Measurements from ENCODE around the gene LVRN.

Gene LVRN

GRCh38 chr5:116025866-116026265 lies 63.6 kb downstream of the LVRN start:
- DNase-seq = no peak

DNA sequence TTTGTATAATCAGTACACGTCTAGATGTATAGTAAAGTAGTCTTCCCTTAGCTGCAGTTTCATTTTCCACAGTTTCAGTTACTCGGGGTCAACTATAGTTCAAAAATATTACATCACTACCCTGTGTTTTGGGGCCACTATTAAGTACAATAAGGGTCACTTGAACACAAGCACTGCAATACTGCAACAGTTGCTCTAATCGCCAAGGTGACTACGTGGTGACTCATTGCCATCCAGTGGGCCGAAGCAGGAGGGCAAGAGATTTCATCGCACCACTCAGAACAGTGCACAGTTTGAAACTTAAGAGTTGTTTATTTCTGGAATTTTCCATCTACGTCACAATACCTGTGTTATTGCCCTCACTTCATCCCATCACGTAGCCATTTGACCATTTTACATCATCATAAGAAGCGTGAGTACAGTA lies 69.8 kb downstream of the LVRN start, which contains the start of gene ARL14EPL:
TSS of gene ARL14EPL (plus strand) at position 379 of the 424 bp plus-strand sequence. CDS start 18,994 bp downstream, outside the sequence.
- DNase-seq = no peak

GRCh38 chr5:116032991-116033390 lies 70.7 kb downstream of the LVRN start:
- no peak for DNase-seq

GRCh38 chr5:116035123-116035522 lies 72.8 kb downstream of the LVRN start:
- DNase-seq = no peak

DNA sequence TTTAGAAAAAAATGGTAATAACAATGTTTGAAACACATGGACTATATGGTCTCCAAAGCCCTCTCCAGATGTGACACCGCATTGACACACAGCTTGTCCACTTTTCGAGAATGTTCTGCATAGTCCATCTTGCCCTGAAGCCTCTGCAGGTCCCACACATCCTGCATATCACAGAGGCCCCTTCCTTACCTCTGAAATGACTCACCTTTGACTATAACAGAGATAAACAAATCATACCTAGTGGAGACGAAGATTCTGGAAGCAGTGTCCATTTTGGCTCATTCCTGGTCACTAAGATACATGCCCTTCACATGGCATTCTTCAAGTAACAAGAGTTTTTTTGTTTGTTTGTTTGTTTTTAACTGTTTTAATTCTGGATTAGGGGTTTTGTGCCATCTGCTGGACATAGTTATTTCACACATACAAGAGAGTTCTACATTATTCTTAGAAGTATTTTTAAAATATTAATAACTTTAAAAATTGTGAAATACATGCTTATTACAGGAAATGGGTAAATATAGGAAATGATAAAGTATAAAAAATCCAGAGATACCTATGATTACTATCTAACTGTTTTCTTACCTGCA lies 75.1 kb downstream of the LVRN start:
- DNase-seq = no peak

DNA sequence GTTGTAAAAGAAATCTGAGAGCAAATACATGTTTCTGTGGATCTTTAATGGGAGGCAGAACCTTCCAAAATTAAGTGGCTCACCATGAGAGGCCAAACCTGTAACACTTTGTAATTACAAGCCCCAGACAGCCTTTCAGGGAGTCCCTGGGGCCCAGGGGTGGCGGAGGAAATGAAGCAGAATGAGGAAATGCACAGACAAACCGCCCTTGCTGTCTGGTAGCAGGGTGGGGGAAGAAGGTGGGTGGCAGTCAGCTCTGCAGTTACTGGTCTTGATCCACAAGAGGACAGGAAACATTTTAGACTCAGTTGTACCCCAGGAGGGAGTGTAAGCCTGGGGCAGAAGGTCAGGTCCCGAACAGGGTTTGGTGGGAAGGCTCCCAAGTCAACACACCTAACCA lies 76.5 kb downstream of the LVRN start:
- DNase-seq = no peak

GRCh38 chr5:116042375-116042774 lies 80.1 kb downstream of the LVRN start:
- no peak for DNase-seq

- DNase-seq = no peak
Observed at GRCh38 chr5:116044073-116044472, 81.8 kb downstream of the LVRN start.

DNA sequence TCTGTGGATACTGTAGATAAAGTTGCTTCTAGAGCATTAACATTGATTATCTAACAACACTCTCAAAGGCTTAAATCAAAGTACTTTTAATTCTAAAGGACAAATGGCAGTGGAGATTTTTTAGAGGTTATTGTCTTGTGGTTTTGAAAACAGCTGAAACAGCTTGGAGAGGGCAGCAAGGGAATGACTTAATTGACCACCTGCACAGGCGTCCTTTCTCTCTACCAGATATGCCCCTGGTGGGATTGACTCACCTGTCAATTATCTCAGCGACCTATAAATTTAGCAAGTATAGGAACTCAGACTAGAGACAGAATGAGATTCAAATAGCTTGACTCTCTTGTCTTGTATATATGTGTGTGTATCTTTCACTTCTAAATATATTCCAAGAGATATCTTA lies 83.5 kb downstream of the LVRN start:
- no peak for DNase-seq

DNA sequence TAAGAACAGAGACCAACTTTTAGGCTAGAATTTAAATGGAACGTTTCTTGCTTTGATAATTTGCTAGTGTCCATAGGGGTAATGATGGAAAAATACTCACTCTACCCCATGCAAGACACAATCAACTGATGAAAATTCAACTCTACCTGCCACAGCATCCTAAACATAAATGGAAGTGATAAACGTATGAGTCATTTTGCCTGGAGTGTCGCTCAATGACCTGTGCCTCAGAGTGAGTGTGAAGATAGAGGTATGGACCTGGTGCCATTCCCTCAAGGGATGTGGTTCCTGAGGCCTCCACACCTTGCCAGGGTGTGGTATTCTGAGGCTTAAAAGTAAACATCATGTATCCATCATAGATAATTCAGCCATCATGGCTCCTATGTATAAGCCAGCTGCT lies 84.0 kb downstream of the LVRN start:
- no peak for DNase-seq

GRCh38 chr5:116046823-116047222 lies 84.5 kb downstream of the LVRN start:
- no peak for DNase-seq

DNA sequence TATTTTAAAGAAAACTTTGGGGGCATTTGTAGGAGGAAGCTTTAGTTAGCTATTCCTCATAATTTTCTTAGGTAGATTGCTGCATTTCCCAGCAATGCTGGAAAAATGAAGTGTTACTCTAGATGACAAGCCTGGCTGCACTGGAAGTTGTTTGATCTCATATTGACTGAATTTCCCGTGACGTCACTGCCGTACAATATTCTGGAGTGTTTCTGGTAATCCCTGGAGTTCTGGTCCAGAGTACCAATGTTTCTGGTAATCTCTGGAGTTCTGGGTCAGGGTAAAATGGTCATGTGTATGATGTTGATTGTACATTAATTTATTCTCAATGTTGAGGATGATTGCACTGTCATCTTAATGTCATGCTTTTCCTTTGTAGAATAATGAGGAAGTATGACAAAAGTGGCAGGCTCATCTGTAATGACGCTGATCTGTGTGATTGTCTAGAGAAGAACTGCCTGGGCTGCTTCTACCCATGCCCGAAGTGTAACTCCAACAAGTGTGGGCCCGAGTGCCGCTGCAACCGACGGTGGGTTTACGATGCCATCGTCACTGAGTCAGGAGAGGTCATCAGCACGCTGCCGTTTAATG lies 96.2 kb downstream of the LVRN start:
- no peak for DNase-seq

GRCh38 chr5:116062352-116062751 lies 100.1 kb downstream of the LVRN start:
- no peak for DNase-seq

DNA sequence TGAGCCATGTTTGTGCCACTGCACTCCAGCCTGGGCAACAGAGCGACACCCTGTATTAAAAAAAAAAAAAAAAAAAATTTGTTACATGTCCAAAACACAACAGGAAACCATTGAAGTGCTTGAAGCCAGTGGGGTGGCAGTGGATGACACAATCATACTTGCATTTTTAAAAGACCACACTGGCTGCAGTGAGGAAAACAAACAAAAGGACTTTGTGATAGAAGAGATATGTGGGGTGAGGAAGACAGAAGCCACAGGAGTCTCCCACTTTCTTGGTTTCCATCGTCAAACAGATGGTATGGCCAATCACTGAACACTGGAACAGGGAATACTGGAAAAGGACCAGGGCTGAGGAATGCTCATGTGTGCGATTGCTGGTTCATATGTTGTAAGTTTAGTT lies 101.7 kb downstream of the LVRN start:
- no peak for DNase-seq

DNA sequence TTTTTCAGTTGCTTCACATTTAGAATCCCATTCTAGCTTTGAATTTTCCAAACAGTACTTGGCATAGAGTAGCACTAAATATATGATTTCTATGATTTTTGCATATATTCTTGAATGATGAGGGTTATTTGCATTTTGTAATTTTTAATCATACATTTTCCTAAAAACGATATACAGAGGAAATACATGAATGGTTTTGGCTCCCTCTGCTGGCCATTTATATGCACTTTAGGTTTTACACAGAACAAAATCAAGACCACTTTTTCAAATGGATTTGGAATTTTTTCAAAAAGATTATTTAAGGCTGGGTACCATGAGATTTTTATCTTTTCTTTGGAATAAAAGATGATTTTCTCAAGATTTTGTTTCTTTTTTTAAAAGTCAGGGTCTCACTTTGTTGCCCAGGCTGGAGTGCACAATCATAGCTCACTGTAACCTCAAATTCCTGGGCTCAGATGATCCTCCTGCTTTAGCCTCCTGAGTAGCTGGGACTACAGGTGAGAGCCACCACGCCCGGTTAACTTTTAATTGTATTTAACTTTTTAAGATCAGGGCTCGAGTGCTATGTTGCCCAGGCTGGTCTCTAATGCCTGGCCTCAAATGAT lies 105.9 kb downstream of the LVRN start:
- DNase-seq = peak; percentile 48

DNA sequence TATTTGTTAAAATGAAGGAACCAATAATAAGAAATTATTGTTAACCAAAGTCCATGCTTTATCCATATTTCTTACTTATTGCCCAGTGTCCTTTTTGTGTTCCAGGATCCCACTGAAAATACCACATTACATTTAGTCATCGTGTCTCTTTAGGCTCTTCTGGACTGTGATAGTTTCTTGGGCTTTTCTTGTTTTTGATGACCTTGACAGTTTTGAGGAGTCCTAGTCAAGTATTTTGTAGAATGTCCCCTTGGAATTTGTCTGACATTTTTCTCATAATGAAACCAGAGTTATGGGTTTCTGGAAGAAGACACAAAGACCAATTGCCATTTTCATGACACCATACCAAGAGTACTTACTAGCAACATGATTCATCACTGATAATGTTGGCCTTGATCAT lies 108.9 kb downstream of the LVRN start:
- no peak for DNase-seq

DNA sequence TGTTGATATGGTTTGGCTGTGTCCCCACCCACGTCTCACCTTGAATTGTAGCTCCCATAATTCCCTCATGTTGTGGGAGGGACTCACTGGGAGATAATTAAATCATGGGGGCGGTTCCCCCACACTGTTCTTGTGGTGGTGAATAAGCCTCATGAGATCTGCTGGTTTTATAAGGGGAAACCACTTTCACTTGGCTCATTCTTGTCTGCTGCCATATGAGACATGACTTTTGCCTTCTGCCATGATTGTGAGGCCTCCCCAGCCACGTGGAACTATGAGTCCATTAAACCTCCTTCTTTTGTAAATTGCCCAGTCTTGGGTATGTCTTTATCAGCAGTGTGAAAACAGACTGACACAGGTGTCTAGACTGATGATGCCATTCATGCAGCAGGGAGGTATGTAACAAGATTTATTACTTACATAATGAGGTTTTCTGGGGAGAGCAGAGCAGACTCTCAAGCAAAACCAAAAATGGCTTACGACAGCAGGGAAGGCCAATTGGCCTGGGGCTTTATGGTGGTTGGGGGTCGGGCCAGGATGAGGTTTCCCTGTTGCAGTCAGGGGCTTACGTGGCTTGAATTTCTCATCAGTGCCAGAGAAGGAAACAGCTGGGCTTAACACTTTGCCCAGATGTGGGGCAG lies 113.0 kb downstream of the LVRN start:
- no peak for DNase-seq

- peak; percentile 28 for DNase-seq
Observed at GRCh38 chr5:116076496-116076895, 114.2 kb downstream of the LVRN start.

Measured in activated CD4-positive, alpha-beta T cell treated with anti-CD3 and anti-CD28 coated beads, Interleukin-2, Interleukin-6, amounts not matched to agents 100 ng/mL and 50 ng/mL, durations not matched to agents 16 hours and 8 hours (primary cell).